ENCODE data around the gene SLITRK3.
"Not testable (repeated sequence)": the region's sequence is repeated elsewhere in the genome, so short reads cannot be mapped to it uniquely, and the experiment has no call there.

The SLITRK3 gene

GRCh38 chr3:165192610-165193192, 3.5 kb downstream of the SLITRK3 start:
- in situ Hi-C loops (cut with MboI; ENCODE audit: low sequenced_read_pairs), result no loop called here

- in situ Hi-C loops (cut with MboI; ENCODE audit: low sequenced_read_pairs), result no loop called here
These were observed 4.7 kb downstream of the SLITRK3 start for GRCh38 chr3:165191491-165191890.

GRCh38 chr3:165188452-165188851, 7.7 kb downstream of the SLITRK3 start:
- in situ Hi-C loops (cut with MboI; ENCODE audit: low sequenced_read_pairs), result no loop called here

- in situ Hi-C loops (cut with MboI; ENCODE audit: low sequenced_read_pairs), result no loop called here
These were observed 10.4 kb downstream of the SLITRK3 start for GRCh38 chr3:165185707-165186327.

- in situ Hi-C loops (cut with MboI; ENCODE audit: low sequenced_read_pairs), result no loop called here
These were observed 14.6 kb downstream of the SLITRK3 start for GRCh38 chr3:165181556-165181955.

- in situ Hi-C loops (cut with MboI; ENCODE audit: low sequenced_read_pairs), result no loop called here
These were observed 25.9 kb downstream of the SLITRK3 start for GRCh38 chr3:165170236-165170635.

- in situ Hi-C loops (cut with MboI; ENCODE audit: low sequenced_read_pairs), result no loop called here
These were observed 26.8 kb downstream of the SLITRK3 start for GRCh38 chr3:165169368-165169767.

GRCh38 chr3:165162883-165163282, 33.3 kb downstream of the SLITRK3 start:
- in situ Hi-C loops (cut with MboI; ENCODE audit: low sequenced_read_pairs), result no loop called here

GRCh38 chr3:165159760-165160421, 36.3 kb downstream of the SLITRK3 start:
- in situ Hi-C loops (cut with MboI; ENCODE audit: low sequenced_read_pairs), result no loop called here

GRCh38 chr3:165158011-165158410, 38.2 kb downstream of the SLITRK3 start:
- in situ Hi-C loops (cut with MboI; ENCODE audit: low sequenced_read_pairs), result no loop called here

GRCh38 chr3:165156757-165157420, 39.3 kb downstream of the SLITRK3 start:
- in situ Hi-C loops (cut with MboI; ENCODE audit: low sequenced_read_pairs), result no loop called here

GRCh38 chr3:165148876-165149441, 47.2 kb downstream of the SLITRK3 start:
- in situ Hi-C loops (cut with MboI; ENCODE audit: low sequenced_read_pairs), result no loop called here

- in situ Hi-C loops (cut with MboI; ENCODE audit: low sequenced_read_pairs), result no loop called here
These were observed 51.9 kb downstream of the SLITRK3 start for GRCh38 chr3:165144271-165144670.

- in situ Hi-C loops (cut with MboI; ENCODE audit: low sequenced_read_pairs), result not testable (repeated sequence)
These were observed 56.3 kb downstream of the SLITRK3 start for GRCh38 chr3:165139918-165140317.
